ENCODE measurements around the gene FADS3. TPM values are rescaled to one million over a fixed set of nuclear protein-coding genes. Genes with fewer than 3 reads are reported as not detected.

Gene FADS3
- 21.8 TPM for polyA plus RNA-seq

GRCh38 chr11:61891331-61892084 lies at the start of gene FADS3:
TSS of gene FADS3 (minus strand) at chr11:61891545. CDS start at chr11:61891381, 164 bp downstream.
- Mint-ChIP-seq H3K4me1 (peaks cover 7 to 15% (median 12%) of the 10 kb centered on the region in 3 donors), H3K9me3 (no peaks in the 10 kb centered on the region), H3K36me3 (no peaks in the 10 kb centered on the region), H3K27me3 (no peaks in the 10 kb centered on the region), H3K4me3 (peak within 1 kb of the TSS; percentile 75 to 93 (median 86)), H3K27ac (peak within 1 kb of the TSS; percentile 42 to 98 (median 71))

- H3K9me3 Mint-ChIP-seq, result peaks cover 1 to 15% (median 4%) of the 10 kb centered on the region in 3 donors
- H3K27ac Mint-ChIP-seq, result no peak overlapping the region
- no peak overlapping the region for H3K4me3 Mint-ChIP-seq
- peaks cover 0 to 2% (median 1%) of the 10 kb centered on the region in 3 donors for H3K4me1 Mint-ChIP-seq
- H3K27me3 Mint-ChIP-seq, result peaks cover 8% of the 10 kb centered on the region
- peaks cover 2% of the 10 kb centered on the region for H3K36me3 Mint-ChIP-seq
These were observed 49.1 kb upstream of the FADS3 start for GRCh38 chr11:61940466-61940865.

DNA sequence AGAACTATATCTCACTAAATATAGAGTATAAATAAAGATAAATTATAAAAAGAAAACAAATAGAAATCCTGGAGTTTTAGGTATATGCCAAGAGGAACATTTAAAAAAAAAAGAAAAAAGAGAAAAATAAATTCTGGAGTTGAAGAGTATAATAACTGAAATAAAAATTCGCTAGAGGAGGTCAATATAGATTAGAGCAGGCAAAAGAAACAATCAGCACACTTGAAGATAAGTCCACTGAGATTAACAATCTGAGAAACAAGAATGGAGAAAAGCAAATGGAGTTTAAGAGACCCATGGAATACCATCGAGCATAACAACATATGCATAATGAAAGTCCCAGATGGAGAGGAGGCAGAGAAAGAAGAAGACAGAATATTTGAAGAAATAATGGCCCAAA lies 44.5 kb upstream of the FADS3 start:
- Mint-ChIP-seq H3K27ac (no peak overlapping the region), H3K27me3 (peaks cover 20% of the 10 kb centered on the region), H3K4me3 (no peak overlapping the region), H3K4me1 (no peaks in the 10 kb centered on the region), H3K9me3 (peaks cover 1 to 15% (median 14%) of the 10 kb centered on the region in 3 donors), H3K36me3 (peaks cover 2% of the 10 kb centered on the region)

GRCh38 chr11:61930933-61931332 lies 39.6 kb upstream of the FADS3 start:
- Mint-ChIP-seq H3K36me3 (no peaks in the 10 kb centered on the region), H3K27ac (no peak overlapping the region), H3K4me1 (peaks cover 0 to 4% (median 0%) of the 10 kb centered on the region in 3 donors), H3K27me3 (peaks cover 13% of the 10 kb centered on the region), H3K4me3 (no peak overlapping the region), H3K9me3 (peaks cover 0 to 10% (median 2%) of the 10 kb centered on the region in 3 donors)

GRCh38 chr11:61928606-61929005 lies 37.3 kb upstream of the FADS3 start:
- H3K9me3 Mint-ChIP-seq, result peaks cover 0 to 6% (median 0%) of the 10 kb centered on the region in 3 donors
- H3K4me3 Mint-ChIP-seq, result no peak overlapping the region
- H3K27ac Mint-ChIP-seq, result no peak overlapping the region
- peaks cover 0 to 4% (median 0%) of the 10 kb centered on the region in 3 donors for H3K4me1 Mint-ChIP-seq
- peaks cover 10% of the 10 kb centered on the region for H3K27me3 Mint-ChIP-seq
- no peaks in the 10 kb centered on the region for H3K36me3 Mint-ChIP-seq

DNA sequence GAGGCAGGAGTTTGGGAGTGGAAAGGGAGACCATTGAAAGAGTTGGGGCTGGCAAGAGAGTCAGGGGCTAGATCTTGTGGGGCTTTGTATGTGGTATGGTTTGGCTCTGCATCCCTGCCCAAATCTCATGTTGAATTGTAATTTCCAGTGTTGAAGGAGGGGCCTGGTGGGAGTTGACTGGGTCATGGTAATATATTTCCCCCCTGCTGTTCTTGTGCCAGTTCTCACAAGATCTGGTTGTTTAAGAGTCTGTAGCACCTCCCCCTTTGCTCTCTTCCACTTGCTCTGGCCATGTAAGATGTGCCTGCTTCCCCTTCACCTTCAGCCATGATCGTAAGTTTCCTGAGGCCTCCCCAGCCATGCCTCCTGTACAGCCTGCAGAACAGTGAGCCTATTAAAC lies 36.2 kb upstream of the FADS3 start:
- Mint-ChIP-seq H3K36me3 (no peaks in the 10 kb centered on the region), H3K4me1 (peaks cover 0 to 4% (median 3%) of the 10 kb centered on the region in 3 donors), H3K4me3 (no peak overlapping the region), H3K9me3 (no peaks in the 10 kb centered on the region), H3K27ac (no peak overlapping the region), H3K27me3 (peaks cover 7% of the 10 kb centered on the region)

DNA sequence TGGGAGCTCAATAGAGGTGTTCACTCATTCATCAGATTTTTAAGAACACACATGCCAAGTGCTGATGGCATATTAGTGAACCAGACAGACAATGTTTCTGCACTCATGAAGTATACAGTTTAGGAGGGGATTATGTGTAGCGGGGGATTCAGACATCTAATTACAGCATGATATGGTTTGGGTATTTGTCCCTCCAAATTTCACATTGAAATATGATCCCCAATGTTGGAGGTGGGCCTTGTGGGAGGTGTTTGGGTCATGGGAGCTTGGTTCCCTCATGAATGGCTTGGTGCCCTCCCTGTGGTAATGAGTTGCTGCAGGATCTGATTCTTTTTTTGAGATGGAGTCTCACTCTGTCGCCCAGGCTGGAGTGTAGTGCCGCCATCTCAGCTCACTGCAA lies 34.9 kb upstream of the FADS3 start:
- no peak overlapping the region for H3K27ac Mint-ChIP-seq
- peaks cover 9% of the 10 kb centered on the region for H3K27me3 Mint-ChIP-seq
- H3K4me1 Mint-ChIP-seq, result peaks cover 0 to 4% (median 3%) of the 10 kb centered on the region in 3 donors
- H3K9me3 Mint-ChIP-seq, result no peaks in the 10 kb centered on the region
- no peak overlapping the region for H3K4me3 Mint-ChIP-seq
- H3K36me3 Mint-ChIP-seq, result no peaks in the 10 kb centered on the region

DNA sequence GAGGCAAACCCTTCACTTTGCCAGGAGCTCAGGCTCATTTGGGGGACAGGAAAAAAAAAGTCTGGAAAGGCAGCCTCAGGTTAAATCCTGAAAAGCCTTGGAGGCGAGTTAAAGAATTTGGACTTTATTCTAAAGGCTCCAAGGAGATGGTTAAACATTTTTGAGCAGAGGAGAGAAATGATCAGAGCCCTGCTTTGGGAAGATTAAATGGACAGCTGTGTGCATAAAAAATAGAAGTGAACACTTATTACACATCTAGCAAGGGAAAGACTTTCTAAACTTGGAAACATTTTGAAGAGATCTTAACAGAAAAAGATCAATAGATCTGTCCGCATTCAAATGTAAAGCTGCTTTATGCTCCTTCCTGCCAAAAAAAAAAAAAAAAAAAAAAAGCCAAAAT lies 34.4 kb upstream of the FADS3 start:
- peaks cover 9% of the 10 kb centered on the region for H3K27me3 Mint-ChIP-seq
- H3K27ac Mint-ChIP-seq, result no peak overlapping the region
- no peak overlapping the region for H3K4me3 Mint-ChIP-seq
- peaks cover 0 to 4% (median 3%) of the 10 kb centered on the region in 3 donors for H3K4me1 Mint-ChIP-seq
- H3K36me3 Mint-ChIP-seq, result no peaks in the 10 kb centered on the region
- H3K9me3 Mint-ChIP-seq, result no peaks in the 10 kb centered on the region

DNA sequence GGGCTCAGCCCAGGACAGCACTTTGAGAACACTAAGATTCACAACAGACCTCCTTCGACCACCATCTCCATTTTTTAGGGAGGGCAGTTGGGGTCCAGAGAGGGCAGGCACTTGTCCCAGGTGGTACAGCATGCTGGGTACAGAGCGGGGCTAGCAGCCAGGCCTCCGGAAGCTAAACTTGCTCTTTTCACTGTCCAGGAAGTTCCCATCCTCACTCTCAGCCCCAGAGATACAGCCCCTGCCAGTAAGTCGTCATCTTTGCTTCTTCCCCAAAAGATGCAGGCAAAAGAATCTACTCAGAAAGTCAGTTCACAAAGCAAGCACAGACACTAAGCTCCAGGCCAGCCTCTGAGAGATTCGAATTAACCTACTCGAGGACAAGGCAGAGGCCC lies 32.7 kb upstream of the FADS3 start:
- Mint-ChIP-seq H3K27ac (no peak overlapping the region), H3K9me3 (no peaks in the 10 kb centered on the region), H3K4me3 (no peak overlapping the region), H3K4me1 (peaks cover 0 to 4% (median 3%) of the 10 kb centered on the region in 3 donors), H3K36me3 (no peaks in the 10 kb centered on the region), H3K27me3 (peaks cover 15% of the 10 kb centered on the region)

- Mint-ChIP-seq H3K4me1 (peaks cover 0 to 5% (median 3%) of the 10 kb centered on the region in 3 donors), H3K9me3 (no peaks in the 10 kb centered on the region), H3K27ac (no peak overlapping the region), H3K4me3 (no peak overlapping the region), H3K27me3 (peaks cover 22% of the 10 kb centered on the region), H3K36me3 (no peaks in the 10 kb centered on the region)
These were observed 32.1 kb upstream of the FADS3 start for GRCh38 chr11:61923166-61924063.

- no peak overlapping the region for H3K27ac Mint-ChIP-seq
These were observed 31.2 kb upstream of the FADS3 start for GRCh38 chr11:61922539-61922938.

DNA sequence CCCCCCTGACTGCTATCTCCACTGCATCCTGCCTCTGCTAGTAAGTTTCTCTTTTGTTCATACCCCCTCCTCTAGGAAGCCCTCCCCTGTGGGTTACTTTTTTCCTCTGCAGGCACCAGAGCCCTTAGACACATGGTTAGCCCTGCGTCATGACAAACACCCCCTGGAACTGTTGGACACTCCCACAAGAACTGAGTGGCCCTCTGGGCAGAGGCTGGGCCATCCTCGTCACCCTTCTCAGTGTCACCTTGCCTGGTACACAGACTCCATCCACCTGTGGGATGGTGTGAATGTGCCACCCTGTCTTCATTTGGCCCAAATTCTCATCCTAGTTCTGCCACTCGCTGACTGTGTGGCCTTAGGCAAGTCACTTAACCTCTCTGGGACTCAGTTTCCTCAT lies 30.1 kb upstream of the FADS3 start:
- H3K27ac Mint-ChIP-seq, result no peak overlapping the region
- peaks cover 5 to 9% (median 6%) of the 10 kb centered on the region in 3 donors for H3K4me1 Mint-ChIP-seq
- H3K36me3 Mint-ChIP-seq, result no peaks in the 10 kb centered on the region
- no peaks in the 10 kb centered on the region for H3K9me3 Mint-ChIP-seq
- H3K27me3 Mint-ChIP-seq, result peaks cover 33% of the 10 kb centered on the region
- H3K4me3 Mint-ChIP-seq, result peak overlapping the region in 1 of 4 donors; percentile 65

More at GRCh38 chr11:61922539-61922938, 31.2 kb upstream of the FADS3 start:
- H3K27me3 Mint-ChIP-seq, result peaks cover 31% of the 10 kb centered on the region
- no peaks in the 10 kb centered on the region for H3K9me3 Mint-ChIP-seq
- H3K4me1 Mint-ChIP-seq, result peaks cover 5 to 9% (median 6%) of the 10 kb centered on the region in 3 donors
- no peak overlapping the region for H3K4me3 Mint-ChIP-seq
- no peaks in the 10 kb centered on the region for H3K36me3 Mint-ChIP-seq

GRCh38 chr11:61919705-61920631 lies 28.6 kb upstream of the FADS3 start:
- Mint-ChIP-seq H3K9me3 (no peaks in the 10 kb centered on the region), H3K36me3 (no peaks in the 10 kb centered on the region), H3K4me3 (no peak overlapping the region), H3K4me1 (peaks cover 5 to 6% (median 5%) of the 10 kb centered on the region in 3 donors), H3K27ac (no peak overlapping the region), H3K27me3 (peaks cover 43% of the 10 kb centered on the region)

- no peaks in the 10 kb centered on the region for H3K9me3 Mint-ChIP-seq
- H3K4me1 Mint-ChIP-seq, result peaks cover 5 to 6% (median 5%) of the 10 kb centered on the region in 3 donors
- H3K36me3 Mint-ChIP-seq, result no peaks in the 10 kb centered on the region
- H3K27me3 Mint-ChIP-seq, result peaks cover 48% of the 10 kb centered on the region
- peak overlapping the region in 1 of 4 donors; percentile 22 for H3K4me3 Mint-ChIP-seq
- peak overlapping the region in 1 of 3 donors; percentile 8 for H3K27ac Mint-ChIP-seq
These were observed 27.8 kb upstream of the FADS3 start for GRCh38 chr11:61918938-61919704.

Data from IgD-negative memory B cell (primary cell).